Measurements from ENCODE around the gene BAIAP2. TPM values are rescaled to one million over a fixed set of nuclear protein-coding genes. Genes with fewer than 3 reads are reported as not detected.

Gene BAIAP2
- total RNA-seq, 1 donor from 2014 or later, result 139 TPM

GRCh38 chr17:81085420-81085911 lies 50.5 kb downstream of the BAIAP2 start:
- Histone ChIP-seq H3K4me1 (peaks cover 47% of the 10 kb centered on the region), H3K36me3 (peaks cover 24% of the 10 kb centered on the region), H3K27ac (no peak overlapping the region), H3K27me3 (no peaks in the 10 kb centered on the region), H3K9me3 (no peaks in the 10 kb centered on the region), H3K4me3 (no peak overlapping the region)
- DNase-seq (no peak), ATAC-seq (no peak)
- TF ChIP-seq CTCF (IDR thresholded peaks at IDR 0.05), result no peak
- intact Hi-C loops (cut with DNase I), result no loop called here

- peaks cover 24% of the 10 kb centered on the region for H3K36me3 ChIP-seq
- TF ChIP-seq CTCF (IDR thresholded peaks at IDR 0.05), result no peak
- DNase-seq (no peak), ATAC-seq (no peak)
- no peak overlapping the region for H3K4me3 ChIP-seq
- H3K4me1 ChIP-seq, result peaks cover 46% of the 10 kb centered on the region
- intact Hi-C loops (cut with DNase I), result no loop called here
- H3K27me3 ChIP-seq, result no peaks in the 10 kb centered on the region
- H3K27ac ChIP-seq, result peak overlapping the region; percentile 24
- no peaks in the 10 kb centered on the region for H3K9me3 ChIP-seq
Measured at GRCh38 chr17:81086789-81087551, 52.0 kb downstream of the BAIAP2 start.

- Histone ChIP-seq H3K27me3 (no peaks in the 10 kb centered on the region), H3K4me3 (no peak overlapping the region), H3K4me1 (peaks cover 36% of the 10 kb centered on the region), H3K9me3 (no peaks in the 10 kb centered on the region), H3K27ac (peak overlapping the region; percentile 9), H3K36me3 (peaks cover 18% of the 10 kb centered on the region)
- intact Hi-C loops (cut with DNase I), result loop anchor here (5.0 kb wide), 1 partner anchor 63 kb away; no protein-coding TSS in a partner anchor
- ATAC-seq, result peak; percentile 85
- peak; percentile 91 for DNase-seq
- no peak for TF ChIP-seq CTCF (IDR thresholded peaks at IDR 0.05)
Measured at GRCh38 chr17:81090361-81091136, 55.6 kb downstream of the BAIAP2 start.

- no peak for ATAC-seq
- Histone ChIP-seq H3K36me3 (peaks cover 15% of the 10 kb centered on the region), H3K4me1 (peaks cover 42% of the 10 kb centered on the region), H3K27ac (peak overlapping the region; percentile 36), H3K4me3 (no peak overlapping the region), H3K9me3 (no peaks in the 10 kb centered on the region), H3K27me3 (no peaks in the 10 kb centered on the region)
- intact Hi-C loops (cut with DNase I), result loop anchor here (5.0 kb wide), 1 partner anchor 64 kb away; no protein-coding TSS in a partner anchor
- no peak for DNase-seq
- TF ChIP-seq CTCF (IDR thresholded peaks at IDR 0.05), result no peak
Measured at GRCh38 chr17:81091154-81091553, 56.2 kb downstream of the BAIAP2 start.

GRCh38 chr17:81091774-81092517 lies 57.0 kb downstream of the BAIAP2 start:
- intact Hi-C loops (cut with DNase I), result loop anchor here (5.0 kb wide), 1 partner anchor 65 kb away; no protein-coding TSS in a partner anchor
- peaks cover 15% of the 10 kb centered on the region for H3K36me3 ChIP-seq
- peak overlapping the region; percentile 36 for H3K27ac ChIP-seq
- no peak overlapping the region for H3K4me3 ChIP-seq
- no peaks in the 10 kb centered on the region for H3K9me3 ChIP-seq
- no peak for TF ChIP-seq CTCF (IDR thresholded peaks at IDR 0.05)
- no peaks in the 10 kb centered on the region for H3K27me3 ChIP-seq
- ATAC-seq (no peak), DNase-seq (no peak)
- H3K4me1 ChIP-seq, result peaks cover 50% of the 10 kb centered on the region
